HG02763 (cell line): ENCODE data around the gene OR2T3.
"Not testable (repeated sequence)": the region's sequence is repeated elsewhere in the genome, so short reads cannot be mapped to it uniquely, and the experiment has no call there.

Source experiments
- ATAC-seq: cut with Tn5 transposase; IDR thresholded peaks from one replicate; pipeline ENCODE4 v1.9.1; 2021; ENCODE audit warnings: mild to moderate bottlenecking, moderate library complexity; ENCODE audit not compliant: unreplicated experiment

Gene OR2T3, protein sequence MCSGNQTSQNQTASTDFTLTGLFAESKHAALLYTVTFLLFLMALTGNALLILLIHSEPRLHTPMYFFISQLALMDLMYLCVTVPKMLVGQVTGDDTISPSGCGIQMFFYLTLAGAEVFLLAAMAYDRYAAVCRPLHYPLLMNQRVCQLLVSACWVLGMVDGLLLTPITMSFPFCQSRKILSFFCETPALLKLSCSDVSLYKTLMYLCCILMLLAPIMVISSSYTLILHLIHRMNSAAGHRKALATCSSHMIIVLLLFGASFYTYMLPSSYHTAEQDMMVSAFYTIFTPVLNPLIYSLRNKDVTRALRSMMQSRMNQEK

DNA sequence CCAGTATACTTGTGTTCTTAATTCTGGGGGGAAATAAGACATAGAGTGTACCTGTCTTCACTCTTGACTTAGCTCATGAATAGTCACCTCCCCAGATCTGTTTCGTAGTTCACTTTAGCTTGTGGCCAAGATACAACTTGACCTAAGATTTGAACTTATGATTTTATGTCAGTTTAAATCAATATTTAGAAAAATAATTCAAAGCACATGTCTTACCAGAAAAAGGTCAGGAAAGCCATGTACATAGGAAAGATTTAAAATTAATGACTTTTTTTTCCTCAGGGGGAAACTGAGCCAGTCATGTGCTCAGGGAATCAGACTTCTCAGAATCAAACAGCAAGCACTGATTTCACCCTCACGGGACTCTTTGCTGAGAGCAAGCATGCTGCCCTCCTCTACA lies at the start of gene OR2T3:
OR2T3 (plus strand) TSS at position 301 of the 400 bp plus-strand sequence; CDS start at position 301, 0 bp downstream.
- not testable (repeated sequence) for ATAC-seq

DNA sequence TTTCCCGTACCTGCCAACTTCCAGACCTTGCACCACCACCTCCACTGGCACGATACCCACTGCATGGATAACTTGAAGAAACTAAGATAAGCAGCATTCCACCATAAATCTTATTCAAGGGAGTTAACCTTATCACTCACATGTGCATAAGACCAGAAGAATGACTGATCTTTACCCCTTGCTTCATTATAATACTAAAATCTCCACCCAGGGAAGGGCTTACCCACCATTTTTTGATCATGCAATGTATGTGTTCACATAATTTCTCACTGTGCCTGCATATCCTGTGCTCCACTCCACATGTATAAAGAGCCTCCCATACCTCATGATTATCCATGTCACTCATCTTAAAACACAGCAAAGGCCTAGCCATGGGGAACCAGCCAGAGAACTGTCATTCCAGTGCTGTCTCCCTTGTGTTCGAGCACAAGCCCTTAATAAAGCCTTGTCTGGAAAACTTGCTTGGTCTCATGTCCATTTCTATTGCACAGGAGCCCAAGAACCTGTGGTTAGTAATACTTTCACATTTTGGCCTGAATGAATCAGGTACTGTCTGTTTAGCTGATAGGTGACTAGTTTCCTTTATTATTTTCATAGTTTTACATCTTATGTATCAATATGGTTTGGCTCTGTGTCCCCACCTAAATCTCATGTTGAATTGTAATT lies 45.5 kb upstream of the OR2T3 start:
- peak; percentile 33 for ATAC-seq

DNA sequence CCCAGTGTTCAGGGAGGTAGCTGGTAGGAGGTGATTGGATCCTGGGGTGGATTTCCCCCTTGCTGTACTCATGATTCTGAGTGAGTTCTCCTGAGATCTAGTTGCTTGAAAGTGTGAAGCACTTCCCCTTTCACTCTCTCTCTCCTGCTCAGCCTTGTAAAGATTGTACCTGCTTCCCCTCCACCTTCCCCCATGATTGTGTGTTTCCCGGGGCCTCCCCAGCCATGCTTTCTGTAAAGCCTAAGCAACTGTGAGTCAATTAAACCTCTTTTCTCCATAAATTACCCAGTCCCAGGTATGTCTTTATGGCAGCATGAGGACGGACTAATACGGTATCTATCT lies 45.0 kb upstream of the OR2T3 start:
- peak; percentile 97 for ATAC-seq

DNA sequence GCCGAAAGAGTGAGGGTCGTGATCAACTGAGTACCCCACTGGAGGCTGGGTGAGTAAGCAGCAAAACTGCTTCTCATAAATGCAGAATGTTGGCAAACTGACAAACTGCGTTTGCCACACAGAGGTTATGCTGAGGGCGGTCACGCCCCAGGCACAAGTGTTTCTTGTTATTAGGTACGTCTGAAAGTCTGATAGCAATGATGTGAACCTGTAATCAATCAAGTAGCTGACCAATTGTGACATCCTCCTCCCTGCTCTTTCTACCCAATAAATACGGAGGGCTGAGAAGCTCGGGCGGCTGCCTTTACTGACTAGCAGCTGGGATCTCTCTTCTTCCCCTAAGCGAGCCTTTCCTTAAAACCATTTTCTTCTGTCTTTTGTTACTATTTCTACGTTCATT lies 41.5 kb upstream of the OR2T3 start:
- not testable (repeated sequence) for ATAC-seq

DNA sequence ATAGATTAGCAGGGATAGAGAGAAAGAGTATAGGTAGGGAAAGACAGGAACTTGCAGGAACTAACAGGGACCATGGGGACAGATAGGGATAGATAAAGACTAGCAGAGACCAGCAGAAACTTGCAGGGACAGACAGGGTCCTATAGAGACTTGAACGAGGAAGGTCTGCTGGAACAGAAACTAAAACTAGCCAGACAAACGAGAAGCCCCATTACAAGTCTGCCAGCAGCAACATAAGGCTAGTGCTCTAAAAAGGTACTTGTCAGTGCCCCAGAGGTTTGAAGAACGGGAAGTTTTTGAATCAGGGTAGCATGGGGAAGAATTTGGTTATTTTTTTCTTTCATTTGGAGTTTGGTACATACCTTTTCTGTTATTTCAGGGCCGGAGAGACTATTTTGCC lies 41.0 kb upstream of the OR2T3 start:
- not testable (repeated sequence) for ATAC-seq

DNA sequence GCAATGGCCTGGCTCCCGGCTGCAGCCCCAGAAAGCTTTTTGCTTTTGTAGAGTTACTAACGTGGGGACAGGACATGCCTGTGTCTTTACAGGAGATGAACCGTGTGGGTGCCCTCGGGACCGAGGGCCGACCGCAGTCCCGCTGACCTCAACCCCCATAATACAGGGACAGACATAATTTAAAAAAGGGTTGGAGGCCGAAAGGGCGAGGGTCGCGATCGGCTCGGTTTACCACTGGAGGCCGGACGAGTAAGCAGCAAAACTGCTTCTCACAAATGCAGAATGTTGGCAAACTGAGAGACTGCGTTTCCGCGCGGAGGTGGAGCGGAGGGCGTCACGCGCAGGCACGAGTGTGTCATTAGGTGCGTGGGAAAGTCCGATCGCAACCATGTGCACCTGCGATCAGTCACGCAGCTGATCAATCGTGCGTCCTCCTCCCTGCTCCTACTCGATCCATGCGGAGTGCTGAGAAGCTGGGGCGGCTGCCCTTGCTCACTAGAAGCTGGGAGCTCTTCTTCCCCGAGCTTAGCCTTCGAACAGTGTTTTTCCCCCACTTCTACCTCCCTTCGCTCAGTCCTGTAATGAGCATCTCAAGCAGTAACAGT lies 39.2 kb upstream of the OR2T3 start:
- ATAC-seq = not testable (repeated sequence)

DNA sequence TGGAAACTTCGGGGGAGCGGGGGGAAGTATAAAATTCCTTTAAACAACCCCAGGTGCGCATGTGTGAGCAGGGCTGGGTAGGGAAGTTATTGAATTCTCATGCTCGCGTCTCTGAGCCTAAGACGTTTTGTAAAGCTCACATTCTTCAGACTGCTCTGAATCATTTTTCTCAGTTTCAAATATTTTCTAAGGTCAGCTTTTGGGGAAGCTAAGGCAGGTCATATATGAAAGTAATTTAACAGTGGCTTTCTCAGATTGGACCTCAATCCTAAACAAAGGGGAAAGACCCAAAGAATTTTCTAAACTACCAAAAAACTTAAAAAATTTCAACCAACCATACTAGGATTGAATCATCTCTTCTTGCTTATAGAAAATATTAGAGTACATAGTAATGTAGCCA lies 38.2 kb upstream of the OR2T3 start:
- ATAC-seq = not testable (repeated sequence)

DNA sequence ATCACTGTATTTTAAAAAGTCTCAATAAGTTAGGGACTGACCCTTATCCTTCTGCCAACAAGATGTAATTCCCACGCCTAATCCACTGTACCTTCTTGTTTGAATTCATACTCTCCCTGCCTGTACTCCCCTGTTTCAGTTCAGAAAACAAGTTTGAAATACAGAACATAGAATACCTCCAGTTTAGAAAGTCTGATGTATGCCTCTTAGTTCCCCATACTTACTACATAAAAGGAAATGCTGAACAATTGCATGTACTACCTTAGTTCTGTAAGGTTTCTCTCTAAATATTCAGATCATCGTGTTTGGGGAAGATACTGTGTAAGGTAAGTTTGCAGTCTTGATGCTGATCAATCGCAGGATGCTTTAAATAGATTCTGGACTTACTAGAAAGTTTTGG lies 36.8 kb upstream of the OR2T3 start:
- ATAC-seq = not testable (repeated sequence)

DNA sequence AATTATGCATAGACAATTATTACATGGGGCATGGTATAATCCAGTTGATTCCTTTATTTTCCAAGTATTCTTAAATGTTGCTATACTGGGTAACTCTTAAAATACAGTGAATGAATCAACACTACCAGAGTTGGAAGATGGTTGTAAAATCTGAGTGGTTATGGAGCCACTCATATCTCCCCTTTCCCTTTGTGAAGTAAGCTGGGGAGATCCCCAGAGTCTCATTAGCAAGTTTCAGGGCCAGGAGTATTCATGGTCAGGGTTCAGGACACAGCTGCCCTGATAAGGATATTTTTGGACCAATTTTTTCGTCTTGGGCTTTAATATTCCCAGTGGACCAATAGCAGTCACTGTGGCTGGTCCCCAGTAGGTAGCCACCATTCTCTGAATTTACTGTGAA lies 34.5 kb upstream of the OR2T3 start:
- ATAC-seq = not testable (repeated sequence)

DNA sequence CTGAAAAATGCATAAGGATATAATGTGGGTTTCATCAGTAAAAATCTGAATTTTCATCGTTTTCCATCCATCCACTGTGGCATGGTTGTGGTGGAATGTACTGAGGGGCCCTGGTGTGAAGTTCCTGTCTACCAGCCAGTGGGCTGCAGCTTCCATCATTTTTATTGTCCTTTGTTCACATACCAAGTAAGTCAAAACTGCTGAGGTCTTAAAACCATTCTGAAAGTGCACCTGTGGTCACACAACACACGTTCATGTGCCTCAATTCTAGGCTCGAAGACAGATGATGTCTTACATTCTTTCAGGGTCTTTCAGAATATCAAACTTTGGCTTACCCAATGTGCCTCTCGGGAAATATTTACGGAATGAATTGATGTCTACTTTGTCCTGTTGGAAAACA lies 33.9 kb upstream of the OR2T3 start:
- ATAC-seq = not testable (repeated sequence)

DNA sequence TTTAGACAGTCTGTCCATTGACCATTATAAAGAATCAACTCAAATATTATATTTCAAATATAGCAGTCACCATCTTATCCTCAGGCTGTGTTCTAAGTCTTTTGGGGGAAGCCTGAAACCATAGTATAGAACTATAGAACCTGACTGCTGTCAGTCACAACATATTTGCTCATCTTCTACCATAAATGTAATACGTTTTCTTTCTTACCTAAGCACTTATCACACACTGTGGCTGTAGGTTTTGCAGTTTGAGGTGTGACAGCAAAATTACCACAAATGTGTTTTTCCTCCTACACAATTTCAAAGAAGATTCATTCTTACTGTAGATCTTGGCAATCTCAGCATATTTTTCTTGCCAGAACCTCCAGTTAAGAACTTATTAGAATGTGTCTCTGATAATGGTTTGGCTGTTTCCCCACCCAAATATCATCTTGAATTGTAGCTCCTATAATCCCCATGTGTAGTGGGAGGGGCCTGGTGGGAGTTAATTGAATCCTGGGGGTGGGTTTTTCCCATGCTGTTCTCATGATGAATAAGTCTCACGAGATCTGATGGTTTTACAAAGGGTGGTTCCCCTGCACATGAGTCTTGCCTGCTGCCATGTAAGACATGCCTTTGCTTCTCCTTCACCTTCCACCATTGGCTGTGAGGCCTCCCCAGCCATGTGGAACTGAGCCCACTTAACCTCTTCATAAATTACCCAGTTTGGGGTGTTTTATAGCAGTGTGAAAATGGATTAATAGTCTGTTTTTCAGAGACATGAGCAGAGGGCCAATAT lies 30.5 kb upstream of the OR2T3 start:
- ATAC-seq = not testable (repeated sequence)

DNA sequence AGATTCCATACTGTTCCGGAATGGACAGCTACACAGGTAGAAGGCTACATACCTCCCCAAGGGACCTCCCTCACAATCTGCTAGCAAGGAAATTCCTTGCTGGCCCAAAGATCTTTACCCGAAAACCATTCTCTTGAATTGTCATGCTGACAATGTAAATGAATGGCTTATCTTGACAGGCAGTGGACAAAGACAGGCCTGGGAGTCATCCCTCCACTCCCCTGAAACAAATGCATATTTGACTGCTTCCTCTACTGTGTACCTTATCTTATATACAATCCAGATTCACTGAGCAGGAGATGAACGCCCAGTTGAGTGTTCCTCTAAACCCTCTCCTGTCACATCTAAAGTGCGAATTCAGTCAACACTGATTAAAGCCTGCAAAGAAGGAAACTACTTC lies 28.5 kb upstream of the OR2T3 start:
- ATAC-seq = not testable (repeated sequence)

DNA sequence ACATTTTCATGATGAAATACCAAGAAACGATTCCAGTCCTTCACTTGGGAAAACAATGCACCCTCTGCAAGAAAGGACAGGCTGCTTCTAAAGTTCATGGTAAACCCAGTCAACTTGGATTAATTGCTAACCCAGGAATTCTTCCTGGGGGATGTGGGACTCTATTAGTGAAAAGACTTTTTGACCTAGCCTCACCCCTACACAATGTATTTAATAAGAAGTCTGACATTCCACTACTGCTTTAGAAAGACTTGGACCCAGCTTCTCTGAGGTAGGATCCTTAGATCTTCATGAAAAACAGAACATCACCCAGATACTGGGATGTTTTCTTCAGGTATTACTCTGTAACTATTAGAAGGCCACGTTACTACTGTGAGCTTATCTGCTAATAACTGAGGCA lies 27.8 kb upstream of the OR2T3 start, which contains the start of gene OR2T2:
OR2T2 (plus strand) TSS at position 239 of the 400 bp plus-strand sequence. CDS start 7,161 bp downstream, outside the sequence.
- ATAC-seq = not testable (repeated sequence)

DNA sequence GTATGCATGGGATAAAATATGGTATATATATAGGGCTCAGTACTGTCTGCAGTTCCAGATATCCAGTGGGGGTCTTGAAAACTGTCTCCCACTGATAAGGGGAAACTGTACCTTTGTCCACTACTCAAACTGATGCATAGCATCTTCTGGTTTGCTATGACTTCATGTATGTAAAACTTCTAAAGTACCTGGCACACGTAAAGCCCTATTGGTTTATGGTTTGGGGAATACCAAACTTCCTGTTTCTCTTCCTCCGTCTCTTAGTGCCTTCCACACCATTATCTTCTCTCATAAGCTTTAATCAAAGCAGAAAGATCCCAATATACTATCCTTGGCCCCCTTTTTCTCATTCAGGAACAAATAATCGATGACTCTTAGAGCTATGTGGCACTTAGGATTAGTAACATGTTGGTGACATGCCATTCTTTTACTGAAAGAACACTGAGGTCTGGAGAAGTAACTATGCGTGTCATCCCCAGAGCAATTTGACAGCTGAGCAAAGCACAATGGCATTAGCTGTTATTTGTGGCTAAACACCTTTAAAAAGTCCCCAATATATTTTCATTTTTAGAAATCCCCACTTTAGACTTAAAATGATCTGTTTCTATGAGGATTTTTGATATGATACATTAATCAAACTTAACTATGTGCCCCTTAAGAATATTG lies 24.6 kb upstream of the OR2T3 start:
- ATAC-seq = peak; percentile 49

DNA sequence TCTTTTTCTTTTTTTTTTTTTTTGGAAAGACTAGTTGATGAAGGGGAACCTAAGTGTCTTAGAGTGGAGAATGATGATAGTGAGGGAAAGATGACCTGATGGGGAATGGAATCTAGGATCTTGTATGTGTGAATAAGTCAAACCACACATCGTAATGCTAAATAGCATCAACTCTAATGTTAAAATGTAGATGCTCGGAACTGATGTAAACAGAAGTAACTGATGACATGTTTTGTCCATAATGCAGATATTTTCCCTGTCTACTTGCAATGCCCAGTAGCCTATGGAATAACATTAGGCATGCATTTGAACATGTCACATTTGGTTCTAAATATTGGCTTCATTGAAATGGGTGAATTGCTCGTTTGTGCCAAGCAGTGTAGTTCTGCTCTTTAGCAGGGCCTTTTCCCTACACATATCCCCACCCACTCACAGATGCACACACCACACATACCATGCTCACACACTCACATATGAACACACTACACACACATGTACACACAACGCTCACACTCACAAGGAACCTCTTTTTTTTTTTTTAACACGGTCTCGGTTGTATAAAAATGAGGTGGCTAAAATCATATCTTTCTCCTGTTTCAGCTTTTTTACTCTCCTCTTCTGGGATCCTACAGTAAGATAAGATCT lies 23.2 kb upstream of the OR2T3 start:
- not testable (repeated sequence) for ATAC-seq

DNA sequence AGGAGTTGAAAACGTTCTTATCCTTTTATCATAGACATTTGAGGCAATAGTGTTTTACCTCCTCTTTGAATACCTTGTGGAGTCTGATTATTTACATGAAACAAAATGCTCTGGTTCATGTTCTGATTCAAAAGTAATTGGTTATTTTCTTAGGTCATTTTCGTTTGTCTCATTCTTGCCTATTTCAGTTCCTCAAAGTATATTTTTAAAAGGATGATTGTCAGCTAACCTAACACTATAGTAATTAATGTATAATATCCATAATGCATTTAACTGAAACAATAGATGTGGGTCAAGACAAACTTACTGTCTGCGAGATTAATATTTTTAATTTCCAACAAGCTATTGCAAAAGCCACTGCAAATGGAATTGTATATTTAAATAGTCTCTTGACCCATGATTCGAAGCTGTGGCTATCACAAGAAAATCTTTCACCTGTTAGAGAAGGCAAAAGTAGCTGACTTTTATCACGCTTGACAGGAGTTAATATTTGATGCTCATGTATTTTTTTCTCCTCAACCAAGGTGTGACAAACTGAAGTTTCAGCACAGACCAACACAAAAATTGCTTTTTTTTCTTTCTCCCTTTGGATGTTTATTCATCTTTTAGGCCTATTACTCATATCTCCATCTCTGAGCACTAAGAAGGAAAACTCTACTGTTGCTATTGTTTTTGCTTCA lies 22.5 kb upstream of the OR2T3 start:
- ATAC-seq = peak; percentile 42

DNA sequence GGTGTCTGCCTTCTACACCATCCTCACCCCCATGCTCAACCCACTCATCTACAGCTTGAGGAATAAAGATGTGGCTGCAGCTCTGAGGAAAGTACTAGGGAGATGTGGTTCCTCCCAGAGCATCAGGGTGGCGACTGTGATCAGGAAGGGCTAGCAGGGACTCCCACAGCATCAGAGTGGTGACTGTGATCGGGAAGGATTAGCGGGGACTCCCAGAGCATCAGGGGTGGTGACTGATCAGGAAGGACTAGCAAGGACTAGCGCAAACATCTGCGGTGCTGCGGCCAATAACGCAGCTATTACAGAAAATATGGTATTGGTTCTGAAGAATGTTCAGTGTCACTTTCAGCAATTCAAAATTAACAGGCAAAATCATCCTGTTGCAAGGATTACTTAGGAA lies 19.5 kb upstream of the OR2T3 start:
- not testable (repeated sequence) for ATAC-seq

DNA sequence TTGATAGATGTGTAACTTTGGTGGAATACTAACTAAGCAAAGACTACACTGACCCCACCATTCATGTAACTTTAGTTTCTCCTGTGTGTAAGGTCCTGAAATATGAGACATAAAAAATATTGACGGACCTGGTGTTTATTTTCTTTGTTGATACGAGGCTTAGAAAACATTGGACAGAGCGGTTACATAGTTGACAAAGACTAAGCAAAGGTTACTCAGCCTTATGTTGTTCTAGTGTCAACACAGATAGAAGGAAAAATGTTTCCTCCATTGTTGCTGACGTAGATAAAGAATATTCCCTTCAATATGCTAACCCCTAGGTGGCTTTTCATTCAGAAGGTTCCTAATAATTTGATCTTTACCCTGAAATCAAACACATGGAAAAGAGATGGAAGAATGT lies 18.1 kb upstream of the OR2T3 start:
- not testable (repeated sequence) for ATAC-seq

DNA sequence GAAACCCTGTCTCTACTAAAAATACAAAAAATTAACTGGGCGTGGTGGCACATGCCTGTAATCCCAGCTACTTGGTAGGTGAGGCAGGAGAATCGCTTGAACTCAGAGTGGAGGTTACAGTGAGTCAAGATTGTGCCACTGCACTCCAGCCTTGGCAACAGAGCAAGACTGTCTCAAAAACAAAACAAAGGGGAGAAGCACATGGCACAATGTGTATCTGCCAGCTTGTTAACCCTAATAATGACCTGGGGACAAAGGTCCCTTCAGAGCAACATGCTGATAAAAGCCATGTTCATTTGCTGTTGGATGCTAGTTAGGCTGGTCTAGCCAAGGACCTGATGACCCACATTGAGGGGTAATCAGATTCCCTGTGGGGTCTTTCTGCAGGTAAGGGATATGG lies 16.5 kb upstream of the OR2T3 start:
- not testable (repeated sequence) for ATAC-seq
